NCI-H1092 treated with DMSO at 0.1 percent for 48 hours (cell line): ENCODE results near the gene DPP10.

Experiments used
- DNase-seq: peaks from one replicate; lab custom pipeline; 2025; lab: John Stamatoyannopoulos, UW

The DPP10 gene

GRCh38 chr2:115568643-115569042 is 1126.2 kb downstream of the DPP10 start:
- no peak for DNase-seq

GRCh38 chr2:115569547-115569946 is 1127.1 kb downstream of the DPP10 start:
- no peak for DNase-seq

GRCh38 chr2:115572746-115573145 is 1130.3 kb downstream of the DPP10 start:
- DNase-seq: no peak

- no peak for DNase-seq
These were observed 1131.3 kb downstream of the DPP10 start for GRCh38 chr2:115573756-115574155.

GRCh38 chr2:115574667-115575066 is 1132.2 kb downstream of the DPP10 start:
- DNase-seq: no peak

- DNase-seq: no peak
These were observed 1138.3 kb downstream of the DPP10 start for GRCh38 chr2:115580784-115581183.

GRCh38 chr2:115584507-115584906 is 1142.1 kb downstream of the DPP10 start:
- DNase-seq: no peak

- DNase-seq: no peak
These were observed 1154.4 kb downstream of the DPP10 start for GRCh38 chr2:115596659-115597375.

GRCh38 chr2:115603285-115603684 is 1160.8 kb downstream of the DPP10 start:
- DNase-seq: no peak

- DNase-seq: no peak
These were observed 1163.9 kb downstream of the DPP10 start for GRCh38 chr2:115606350-115606749.

- no peak for DNase-seq
These were observed 1167.5 kb downstream of the DPP10 start for GRCh38 chr2:115609978-115610377.

- no peak for DNase-seq
These were observed 1168.4 kb downstream of the DPP10 start for GRCh38 chr2:115610888-115611287.

GRCh38 chr2:115624332-115624731 is 1181.9 kb downstream of the DPP10 start:
- DNase-seq: no peak

GRCh38 chr2:115634578-115634977 is 1192.1 kb downstream of the DPP10 start:
- no peak for DNase-seq

- DNase-seq: no peak
These were observed 1193.0 kb downstream of the DPP10 start for GRCh38 chr2:115635430-115635829.

- no peak for DNase-seq
These were observed 1207.3 kb downstream of the DPP10 start for GRCh38 chr2:115649731-115650130.

GRCh38 chr2:115650827-115651226 is 1208.4 kb downstream of the DPP10 start:
- no peak for DNase-seq

- no peak for DNase-seq
These were observed 1210.2 kb downstream of the DPP10 start for GRCh38 chr2:115652652-115653051.

- DNase-seq: no peak
These were observed 1211.9 kb downstream of the DPP10 start for GRCh38 chr2:115654362-115654761.

GRCh38 chr2:115678129-115678528 is 1235.7 kb downstream of the DPP10 start:
- DNase-seq: no peak

GRCh38 chr2:115684345-115684744 is 1241.9 kb downstream of the DPP10 start:
- no peak for DNase-seq

GRCh38 chr2:115691409-115691808 is 1249.0 kb downstream of the DPP10 start:
- no peak for DNase-seq

- DNase-seq: no peak
These were observed 1252.2 kb downstream of the DPP10 start for GRCh38 chr2:115694651-115695050.

GRCh38 chr2:115733190-115733775 is 1290.8 kb downstream of the DPP10 start:
- DNase-seq: no peak
